Measurements from ENCODE around the gene ATG4A.

ATG4A gene

GRCh38 chrX:108097380-108097779 is 5.8 kb downstream of the ATG4A start:
- no peak for DNase-seq
- Histone ChIP-seq H3K18ac (ENCODE audit: low read length) (no peak overlapping the region), H3K79me2 (ENCODE audit: control insufficient read depth, insufficient read depth, low read length, poor library complexity) (no peaks in the 10 kb centered on the region), H3K14ac (ENCODE audit: low read length) (no peak overlapping the region), H2AFZ (ENCODE audit: insufficient read depth, low read length, poor library complexity) (no peak overlapping the region), H3K27me3 (ENCODE audit: insufficient read depth, low read length) (no peaks in the 10 kb centered on the region), H3K27ac (ENCODE audit: low read depth, low read length) (no peak overlapping the region), H3K4me2 (ENCODE audit: low read length) (no peak overlapping the region), H3K79me1 (ENCODE audit: low read length) (no peaks in the 10 kb centered on the region), H4K91ac (ENCODE audit: low read depth, low read length) (no peak overlapping the region), H4K12ac (ENCODE audit: low read depth, low read length) (no peak overlapping the region), H2BK120ac (ENCODE audit: insufficient read depth, low read length, poor library complexity) (no peak overlapping the region), H3K23ac (ENCODE audit: low read length) (no peak overlapping the region), H2BK5ac (ENCODE audit: low read depth, low read length, poor library complexity) (no peak overlapping the region), H3K36me3 (ENCODE audit: control insufficient read depth in 1 of 2, insufficient read depth in 2 of 2, low read length in 2 of 2) (no peaks in the 10 kb centered on the region), H2AK5ac (ENCODE audit: low read length) (no peak overlapping the region), H3K4me1 (ENCODE audit: control insufficient read depth in 1 of 2, insufficient read depth in 2 of 2, low read length in 2 of 2) (no peaks in the 10 kb centered on the region), H3K9me3 (ENCODE audit: insufficient read depth, low read depth, low read length) (no peaks in the 10 kb centered on the region), H2BK12ac (ENCODE audit: low read length) (no peak overlapping the region), H4K8ac (ENCODE audit: low read depth, low read length) (no peak overlapping the region), H3K4ac (ENCODE audit: low read depth, low read length) (no peak overlapping the region), H3K9ac (ENCODE audit: low read length) (no peak overlapping the region), H3K4me3 (ENCODE audit: low read depth, low read length) (no peak overlapping the region)
- WGBS (ENCODE audit: extremely low coverage, insufficient coverage, insufficient read length), result no CpG with 5 or more reads among the region's 2 CpGs

- Histone ChIP-seq H2AK5ac (ENCODE audit: low read length) (no peak overlapping the region), H3K4me3 (ENCODE audit: low read depth, low read length) (no peak overlapping the region), H4K12ac (ENCODE audit: low read depth, low read length) (no peak overlapping the region), H3K18ac (ENCODE audit: low read length) (no peak overlapping the region), H3K27me3 (ENCODE audit: insufficient read depth, low read length) (no peaks in the 10 kb centered on the region), H3K23ac (ENCODE audit: low read length) (no peak overlapping the region), H2AFZ (ENCODE audit: insufficient read depth, low read length, poor library complexity) (no peak overlapping the region), H3K4me1 (ENCODE audit: control insufficient read depth in 1 of 2, insufficient read depth in 2 of 2, low read length in 2 of 2) (no peaks in the 10 kb centered on the region), H3K4me2 (ENCODE audit: low read length) (no peak overlapping the region), H3K36me3 (ENCODE audit: control insufficient read depth in 1 of 2, insufficient read depth in 2 of 2, low read length in 2 of 2) (no peaks in the 10 kb centered on the region), H3K4ac (ENCODE audit: low read depth, low read length) (no peak overlapping the region), H3K27ac (ENCODE audit: low read depth, low read length) (no peak overlapping the region), H3K79me1 (ENCODE audit: low read length) (no peaks in the 10 kb centered on the region), H4K8ac (ENCODE audit: low read depth, low read length) (no peak overlapping the region), H2BK12ac (ENCODE audit: low read length) (no peak overlapping the region), H3K14ac (ENCODE audit: low read length) (no peak overlapping the region), H3K9ac (ENCODE audit: low read length) (no peak overlapping the region), H3K79me2 (ENCODE audit: control insufficient read depth, insufficient read depth, low read length, poor library complexity) (no peaks in the 10 kb centered on the region), H4K91ac (ENCODE audit: low read depth, low read length) (no peak overlapping the region), H3K9me3 (ENCODE audit: insufficient read depth, low read depth, low read length) (no peaks in the 10 kb centered on the region), H2BK5ac (ENCODE audit: low read depth, low read length, poor library complexity) (no peak overlapping the region), H2BK120ac (ENCODE audit: insufficient read depth, low read length, poor library complexity) (no peak overlapping the region)
- no peak for DNase-seq
Measured at GRCh38 chrX:108105473-108105872, 13.9 kb downstream of the ATG4A start.

- Histone ChIP-seq H2AK5ac (ENCODE audit: low read length) (no peak overlapping the region), H3K9me3 (ENCODE audit: insufficient read depth, low read depth, low read length) (no peaks in the 10 kb centered on the region), H3K4me3 (ENCODE audit: low read depth, low read length) (no peak overlapping the region), H3K27ac (ENCODE audit: low read depth, low read length) (no peak overlapping the region), H3K4me1 (ENCODE audit: control insufficient read depth in 1 of 2, insufficient read depth in 2 of 2, low read length in 2 of 2) (no peaks in the 10 kb centered on the region), H3K79me1 (ENCODE audit: low read length) (no peaks in the 10 kb centered on the region), H3K79me2 (ENCODE audit: control insufficient read depth, insufficient read depth, low read length, poor library complexity) (no peaks in the 10 kb centered on the region), H4K8ac (ENCODE audit: low read depth, low read length) (no peak overlapping the region), H3K23ac (ENCODE audit: low read length) (no peak overlapping the region), H3K36me3 (ENCODE audit: control insufficient read depth in 1 of 2, insufficient read depth in 2 of 2, low read length in 2 of 2) (no peaks in the 10 kb centered on the region), H2AFZ (ENCODE audit: insufficient read depth, low read length, poor library complexity) (no peak overlapping the region), H4K12ac (ENCODE audit: low read depth, low read length) (no peak overlapping the region), H2BK120ac (ENCODE audit: insufficient read depth, low read length, poor library complexity) (no peak overlapping the region), H2BK5ac (ENCODE audit: low read depth, low read length, poor library complexity) (no peak overlapping the region), H3K27me3 (ENCODE audit: insufficient read depth, low read length) (no peaks in the 10 kb centered on the region), H3K18ac (ENCODE audit: low read length) (no peak overlapping the region), H2BK12ac (ENCODE audit: low read length) (no peak overlapping the region), H4K91ac (ENCODE audit: low read depth, low read length) (no peak overlapping the region), H3K14ac (ENCODE audit: low read length) (no peak overlapping the region), H3K9ac (ENCODE audit: low read length) (no peak overlapping the region), H3K4me2 (ENCODE audit: low read length) (no peak overlapping the region), H3K4ac (ENCODE audit: low read depth, low read length) (no peak overlapping the region)
- no peak for DNase-seq
Measured at GRCh38 chrX:108114541-108114940, 23.0 kb downstream of the ATG4A start.

GRCh38 chrX:108117988-108118387 is 26.4 kb downstream of the ATG4A start:
- H3K36me3 ChIP-seq (ENCODE audit: control insufficient read depth in 1 of 2, insufficient read depth in 2 of 2, low read length in 2 of 2), result no peaks in the 10 kb centered on the region
- no peaks in the 10 kb centered on the region for H3K27me3 ChIP-seq (ENCODE audit: insufficient read depth, low read length)
- H3K4me3 ChIP-seq (ENCODE audit: low read depth, low read length), result no peak overlapping the region
- no peak overlapping the region for H2AK5ac ChIP-seq (ENCODE audit: low read length)
- no peaks in the 10 kb centered on the region for H3K79me2 ChIP-seq (ENCODE audit: control insufficient read depth, insufficient read depth, low read length, poor library complexity)
- H3K14ac ChIP-seq (ENCODE audit: low read length), result no peak overlapping the region
- no peak overlapping the region for H4K91ac ChIP-seq (ENCODE audit: low read depth, low read length)
- H2BK120ac ChIP-seq (ENCODE audit: insufficient read depth, low read length, poor library complexity), result no peak overlapping the region
- no peaks in the 10 kb centered on the region for H3K9me3 ChIP-seq (ENCODE audit: insufficient read depth, low read depth, low read length)
- no peak overlapping the region for H3K27ac ChIP-seq (ENCODE audit: low read depth, low read length)
- no peak overlapping the region for H3K18ac ChIP-seq (ENCODE audit: low read length)
- WGBS (ENCODE audit: extremely low coverage, insufficient coverage, insufficient read length), result no CpG with 5 or more reads among the region's 3 CpGs
- no peak overlapping the region for H3K23ac ChIP-seq (ENCODE audit: low read length)
- no peak overlapping the region for H4K8ac ChIP-seq (ENCODE audit: low read depth, low read length)
- H2BK12ac ChIP-seq (ENCODE audit: low read length), result no peak overlapping the region
- no peak overlapping the region for H3K9ac ChIP-seq (ENCODE audit: low read length)
- no peak for DNase-seq
- H2AFZ ChIP-seq (ENCODE audit: insufficient read depth, low read length, poor library complexity), result no peak overlapping the region
- no peak overlapping the region for H2BK5ac ChIP-seq (ENCODE audit: low read depth, low read length, poor library complexity)
- no peaks in the 10 kb centered on the region for H3K79me1 ChIP-seq (ENCODE audit: low read length)
- no peak overlapping the region for H4K12ac ChIP-seq (ENCODE audit: low read depth, low read length)
- H3K4ac ChIP-seq (ENCODE audit: low read depth, low read length), result no peak overlapping the region
- no peak overlapping the region for H3K4me2 ChIP-seq (ENCODE audit: low read length)
- peaks cover 0 to 4% of the 10 kb centered on the region in 2 experiments for H3K4me1 ChIP-seq (ENCODE audit: control insufficient read depth in 1 of 2, insufficient read depth in 2 of 2, low read length in 2 of 2)

- Histone ChIP-seq H3K4ac (ENCODE audit: low read depth, low read length) (no peak overlapping the region), H2BK120ac (ENCODE audit: insufficient read depth, low read length, poor library complexity) (no peak overlapping the region), H4K8ac (ENCODE audit: low read depth, low read length) (no peak overlapping the region), H2AFZ (ENCODE audit: insufficient read depth, low read length, poor library complexity) (no peak overlapping the region), H2BK12ac (ENCODE audit: low read length) (no peak overlapping the region), H3K4me3 (ENCODE audit: low read depth, low read length) (no peak overlapping the region), H3K79me2 (ENCODE audit: control insufficient read depth, insufficient read depth, low read length, poor library complexity) (no peaks in the 10 kb centered on the region), H3K27me3 (ENCODE audit: insufficient read depth, low read length) (no peaks in the 10 kb centered on the region), H2BK5ac (ENCODE audit: low read depth, low read length, poor library complexity) (peak overlapping the region; percentile 40), H3K9me3 (ENCODE audit: insufficient read depth, low read depth, low read length) (no peaks in the 10 kb centered on the region), H3K4me2 (ENCODE audit: low read length) (no peak overlapping the region), H3K14ac (ENCODE audit: low read length) (no peak overlapping the region), H2AK5ac (ENCODE audit: low read length) (no peak overlapping the region), H3K4me1 (ENCODE audit: control insufficient read depth in 1 of 2, insufficient read depth in 2 of 2, low read length in 2 of 2) (peaks cover 0 to 4% of the 10 kb centered on the region in 2 experiments), H3K27ac (ENCODE audit: low read depth, low read length) (no peak overlapping the region), H3K23ac (ENCODE audit: low read length) (no peak overlapping the region), H4K12ac (ENCODE audit: low read depth, low read length) (no peak overlapping the region), H4K91ac (ENCODE audit: low read depth, low read length) (no peak overlapping the region), H3K9ac (ENCODE audit: low read length) (no peak overlapping the region), H3K36me3 (ENCODE audit: control insufficient read depth in 1 of 2, insufficient read depth in 2 of 2, low read length in 2 of 2) (no peaks in the 10 kb centered on the region), H3K79me1 (ENCODE audit: low read length) (no peaks in the 10 kb centered on the region), H3K18ac (ENCODE audit: low read length) (no peak overlapping the region)
- WGBS (ENCODE audit: extremely low coverage, insufficient coverage, insufficient read length), result no CpG with 5 or more reads among the region's 3 CpGs
- no peak for DNase-seq
Measured at GRCh38 chrX:108121291-108121690, 29.7 kb downstream of the ATG4A start.

All from trophoblast cell (in vitro differentiated cells and primary cell).